Panc1 (cell line): ENCODE data around the gene SPATA13. TPM values are rescaled to one million over a fixed set of nuclear protein-coding genes. Genes with fewer than 3 reads are reported as not detected.

Experiments
- ATAC-seq: fragments of 200-7000 bp; cut with Tn5 transposase; 2 replicates; pipeline ENCODE4 v1.9.1; 2020; ENCODE audit warnings: mild to moderate bottlenecking, moderate library complexity
- BruUV-seq: library from RNA; stranded (reverse); fragments of 400-500 nt; replicated peaks from 2 replicates; lab custom pipeline; 2021; lab: Mats Ljungman, UMichigan
- CTCF ChIA-PET: fragments of 300-600 bp; sonication (Branson Sonifier 250); formaldehyde crosslinking; loops from one replicate; lab custom pipeline; 2022; ENCODE audit warnings: antibody characterized with exemption; lab: Charles Lee
- POLR2A ChIA-PET: fragments of 300-600 bp; sonication (Branson Sonifier 250); formaldehyde crosslinking; loops from one replicate; lab custom pipeline; 2022; ENCODE audit warnings: antibody characterized with exemption; lab: Charles Lee
- DNase-seq: peaks from one replicate; pipeline ENCODE4 v3.0.0-alpha.2; 2010; ENCODE audit warnings: low read depth, low spot score
- H3K27ac ChIP-seq: 2 replicates; pipeline ENCODE4 v1.5.1; 2011; ENCODE audit warnings: mild to moderate bottlenecking, low read length, inconsistent platforms
- H3K27me3 ChIP-seq: fragments of 200-500 bp; sonication (Bioruptor generic); 2 replicates; pipeline ENCODE4 v1.6.0; 2014; ENCODE audit warnings: low read length, inconsistent platforms; ENCODE audit not compliant: control insufficient read depth, insufficient read depth
- H3K36me3 ChIP-seq: fragments of 200-500 bp; sonication (Bioruptor generic); 2 replicates; pipeline ENCODE4 v1.5.1; 2014; ENCODE audit warnings: inconsistent platforms, mild to moderate bottlenecking, low read length, moderate library complexity; ENCODE audit not compliant: control insufficient read depth, insufficient read depth
- H3K4me1 ChIP-seq: 2 replicates; pipeline ENCODE4 v1.5.1; 2011; ENCODE audit warnings: inconsistent platforms, mild to moderate bottlenecking, low read length, moderate library complexity; ENCODE audit not compliant: control insufficient read depth, insufficient read depth
- H3K4me3 ChIP-seq, 2 experiments: 2 replicates each; pipeline ENCODE4 v1.5.1; 2011 to 2012; ENCODE audit warnings: low read depth in 2 of 2, low read length in 2 of 2, mild to moderate bottlenecking in 2 of 2, inconsistent platforms in 1 of 2, moderate library complexity in 1 of 2
- H3K9me3 ChIP-seq: fragments of 200-500 bp; sonication (Bioruptor generic); 2 replicates; pipeline ENCODE4 v1.5.1; 2014; ENCODE audit warnings: low read depth, mild to moderate bottlenecking, inconsistent platforms, low read length, moderate library complexity; ENCODE audit not compliant: control insufficient read depth, insufficient read depth
- CTCF ChIP-seq: fragments of 450-650 bp; IDR thresholded peaks from 2 replicates; pipeline ENCODE4 v1.5.1; 2017; ENCODE audit warnings: mild to moderate bottlenecking
- POLR2AphosphoS5 ChIP-seq: IDR thresholded peaks from 2 replicates; pipeline ENCODE4 v1.6.1; 2012; ENCODE audit warnings: mild to moderate bottlenecking, low read depth, low read length, moderate library complexity
- REST ChIP-seq, 2 experiments: IDR thresholded peaks; 2 replicates each; pipeline ENCODE4 v1.6.1; 2011 to 2012; ENCODE audit warnings: low read depth in 2 of 2, control low read depth in 1 of 2, low read length in 1 of 2, mild to moderate bottlenecking in 1 of 2, moderate library complexity in 1 of 2; ENCODE audit not compliant: insufficient read depth in 1 of 2
- SIN3A ChIP-seq: IDR thresholded peaks from 2 replicates; pipeline ENCODE4 v1.6.1; 2012; ENCODE audit warnings: low read depth, mild to moderate bottlenecking, low read length, moderate library complexity, borderline replicate concordance; ENCODE audit not compliant: insufficient read depth
- TCF7L2 ChIP-seq: IDR thresholded peaks from 2 replicates; pipeline ENCODE4 v1.6.1; 2011; ENCODE audit warnings: mild to moderate bottlenecking, low read depth, low read length, inconsistent platforms
- in situ Hi-C: cut with HindIII; loops from 2 replicates; pipeline ENCODE4 v1.10.0; 2016; ENCODE audit warnings: low sequenced_read_pairs, low pct_unique_long_range_greater_than_20kb
- intact Hi-C: fragments of 100-400 bp; cut with micrococcal nuclease; formaldehyde crosslinking; loops from one replicate; pipeline ENCODE4 v1.10.0; 2022; ENCODE audit not compliant: unreplicated experiment
- total RNA-seq: library from RNA; stranded (reverse); gene quantifications from one replicate; pipeline ENCODE4 v1.2.1, GENCODE V29; 2021; ENCODE audit not compliant: unreplicated experiment

Gene SPATA13
- total RNA-seq, 1 experiment from 2014 or later, result 7.9 TPM

- BruUV-seq, result no TSS peak
- in situ Hi-C loops, result no loop called here
- CTCF ChIA-PET, result interaction anchor here (0.6 kb wide), 1 partner anchor 127 kb away, joined by 6 read pairs; no protein-coding TSS in a partner anchor
These were observed 23.2 kb downstream of the SPATA13 start for GRCh38 chr13:24183741-24184182.

GRCh38 chr13:24184265-24184841 is 23.8 kb downstream of the SPATA13 start:
- no peak overlapping the region for H3K4me3 ChIP-seq
- ChIA-PET CTCF (no interaction called here), POLR2A (no interaction called here)
- no peak for TF ChIP-seq POLR2AphosphoS5
- TF ChIP-seq SIN3A, result no peak
- TF ChIP-seq REST (IDR thresholded peaks at IDR 0.05; ENCODE audit: insufficient read depth in 1 of 2, low read depth in 2 of 2, low read length in 1 of 2), result no peak
- no peak for TF ChIP-seq TCF7L2
- no peak for TF ChIP-seq CTCF
- ATAC-seq (no peak), DNase-seq (no peak)
- intact Hi-C loops, result no loop called here
- H3K27ac ChIP-seq, result no peak overlapping the region
- no peaks in the 10 kb centered on the region for H3K9me3 ChIP-seq
- no peaks in the 10 kb centered on the region for H3K27me3 ChIP-seq
- in situ Hi-C loops, result no loop called here
- no peaks in the 10 kb centered on the region for H3K36me3 ChIP-seq
- no peaks in the 10 kb centered on the region for H3K4me1 ChIP-seq
- BruUV-seq, result no TSS peak

More at GRCh38 chr13:24183741-24184182, 23.2 kb downstream of the SPATA13 start:
- no peak for DNase-seq
- no peaks in the 10 kb centered on the region for H3K36me3 ChIP-seq
- H3K27me3 ChIP-seq, result no peaks in the 10 kb centered on the region
- POLR2A ChIA-PET, result no interaction called here
- TF ChIP-seq TCF7L2, result no peak
- no peak for TF ChIP-seq SIN3A
- TF ChIP-seq CTCF, result no peak
- no peak for TF ChIP-seq REST (IDR thresholded peaks at IDR 0.05; ENCODE audit: insufficient read depth in 1 of 2, low read depth in 2 of 2, low read length in 1 of 2)
- TF ChIP-seq POLR2AphosphoS5, result no peak
- H3K4me1 ChIP-seq, result no peaks in the 10 kb centered on the region
- H3K27ac ChIP-seq, result no peak overlapping the region
- no peak overlapping the region for H3K4me3 ChIP-seq
- no peaks in the 10 kb centered on the region for H3K9me3 ChIP-seq
- intact Hi-C loops, result no loop called here
- ATAC-seq, result no peak
